GM19099 (cell line): ENCODE data around the gene CRHBP.

Experiments used
- POLR2A ChIP-seq: IDR thresholded peaks from 3 replicates; pipeline ENCODE4 v1.6.1; 2011; ENCODE audit warnings: low read depth; ENCODE audit not compliant: insufficient read length; ENCODE audit errors: extremely low read depth

The CRHBP gene

DNA sequence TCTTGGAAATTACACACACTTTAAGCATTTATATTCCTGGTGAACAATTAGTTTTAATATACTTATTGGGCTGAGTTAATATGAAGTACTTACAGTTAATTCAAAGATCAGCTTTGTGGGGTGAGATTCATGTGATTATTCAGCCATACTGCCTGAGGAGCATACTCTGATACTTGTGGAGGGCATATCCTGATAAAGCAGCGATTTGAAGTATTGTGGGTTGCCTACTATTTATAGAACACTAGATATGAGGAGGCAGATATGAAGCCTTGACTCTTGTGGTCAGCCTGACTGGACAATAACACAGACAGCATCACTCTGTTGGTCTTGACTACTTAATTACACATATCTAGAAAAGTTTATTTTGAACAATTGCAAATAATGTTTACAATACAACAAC lies 50.4 kb downstream of the CRHBP start:
- no peak for TF ChIP-seq POLR2A

DNA sequence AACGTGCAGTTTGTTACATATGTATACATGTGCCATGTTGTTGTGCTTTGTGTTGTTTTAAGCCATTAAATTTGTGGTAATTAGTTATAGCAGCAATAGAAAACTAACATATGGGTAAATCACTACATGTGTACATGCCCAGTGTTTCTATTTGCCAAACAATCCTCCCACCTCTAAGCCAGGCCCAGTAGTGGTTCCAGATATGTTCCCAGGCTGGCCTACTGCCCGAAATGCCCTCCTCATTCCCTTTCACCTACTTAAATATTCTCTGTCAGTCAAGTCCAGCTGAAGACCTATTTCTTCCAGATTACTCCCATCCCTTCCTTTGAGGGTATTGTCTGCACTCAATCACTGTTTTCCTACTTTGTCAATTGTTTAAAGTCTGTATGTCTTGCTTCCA lies 53.3 kb downstream of the CRHBP start:
- no peak for TF ChIP-seq POLR2A

DNA sequence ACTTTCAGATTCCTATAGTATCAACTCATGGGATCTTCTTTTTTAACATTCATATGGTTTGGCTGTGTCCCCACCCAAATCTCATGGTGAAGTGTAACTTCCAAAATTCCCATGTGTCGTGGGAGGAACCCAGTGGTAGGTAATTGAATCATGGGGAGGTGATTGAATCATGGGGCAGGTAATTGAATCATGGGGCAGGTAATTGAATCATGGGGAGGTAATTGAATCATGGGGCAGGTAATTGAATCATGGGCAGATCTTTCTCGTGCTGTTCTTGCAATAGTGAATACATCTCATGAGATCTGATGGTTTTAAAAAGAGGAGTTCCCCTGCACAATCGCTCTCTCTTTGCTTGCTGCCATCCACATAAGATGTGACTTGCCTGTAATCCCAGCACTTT lies 55.6 kb downstream of the CRHBP start:
- TF ChIP-seq POLR2A = no peak

DNA sequence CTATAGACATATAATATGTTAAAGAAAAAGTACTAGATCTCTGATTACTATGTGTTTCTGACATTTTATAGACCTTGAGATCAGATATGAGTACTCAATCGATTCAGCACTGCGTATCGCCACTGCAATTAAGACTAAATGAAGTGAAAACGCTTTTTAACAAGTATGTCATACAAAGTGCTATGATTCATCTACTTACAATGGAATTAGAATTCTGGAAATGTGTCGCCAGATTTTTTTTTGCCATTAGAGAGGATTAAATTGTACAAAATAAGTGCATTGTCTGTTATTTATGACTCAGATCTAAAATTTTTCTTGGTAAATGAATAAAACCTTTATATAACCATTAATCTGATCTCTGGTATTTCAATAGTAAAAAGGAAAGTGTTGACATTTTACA lies 57.4 kb downstream of the CRHBP start:
- no peak for TF ChIP-seq POLR2A

DNA sequence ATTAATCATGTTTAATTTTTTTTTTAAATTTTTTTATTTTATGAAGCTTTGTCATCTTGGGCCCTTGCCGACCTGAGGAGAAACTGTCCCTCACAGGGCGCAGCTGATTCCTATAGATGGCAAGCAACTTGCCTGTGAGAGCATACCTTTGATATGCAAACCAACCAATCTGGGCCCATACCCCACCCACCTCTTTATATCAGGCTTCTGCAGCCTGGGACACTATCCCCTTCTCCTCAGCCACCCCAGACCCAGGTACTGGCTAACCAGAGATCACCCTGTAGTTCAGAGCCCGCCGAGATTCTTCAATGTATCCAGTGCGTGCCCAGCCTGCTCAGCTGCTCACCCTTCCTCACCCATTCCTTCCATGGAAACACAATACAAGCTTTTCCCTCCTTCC lies 58.7 kb downstream of the CRHBP start:
- no peak for TF ChIP-seq POLR2A

DNA sequence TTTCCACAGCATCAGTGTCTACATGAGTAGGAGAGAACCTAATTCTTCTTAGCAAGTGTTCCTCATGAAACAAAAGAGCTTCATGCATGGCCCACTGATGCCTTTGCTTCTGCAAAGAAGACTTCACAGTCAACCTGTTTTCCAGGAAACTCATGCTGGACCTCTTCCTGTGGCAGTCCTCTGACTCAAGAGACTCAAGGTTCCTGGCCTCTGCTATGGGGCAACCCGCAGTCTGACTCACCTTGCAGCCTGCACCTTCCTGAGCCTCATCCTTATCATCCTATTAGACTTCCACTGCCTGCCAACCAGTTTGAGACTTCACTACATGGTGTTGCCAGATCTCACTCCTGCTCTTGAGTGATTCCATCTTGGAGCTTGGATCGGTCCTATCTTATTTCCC lies 59.8 kb downstream of the CRHBP start:
- TF ChIP-seq POLR2A = no peak

DNA sequence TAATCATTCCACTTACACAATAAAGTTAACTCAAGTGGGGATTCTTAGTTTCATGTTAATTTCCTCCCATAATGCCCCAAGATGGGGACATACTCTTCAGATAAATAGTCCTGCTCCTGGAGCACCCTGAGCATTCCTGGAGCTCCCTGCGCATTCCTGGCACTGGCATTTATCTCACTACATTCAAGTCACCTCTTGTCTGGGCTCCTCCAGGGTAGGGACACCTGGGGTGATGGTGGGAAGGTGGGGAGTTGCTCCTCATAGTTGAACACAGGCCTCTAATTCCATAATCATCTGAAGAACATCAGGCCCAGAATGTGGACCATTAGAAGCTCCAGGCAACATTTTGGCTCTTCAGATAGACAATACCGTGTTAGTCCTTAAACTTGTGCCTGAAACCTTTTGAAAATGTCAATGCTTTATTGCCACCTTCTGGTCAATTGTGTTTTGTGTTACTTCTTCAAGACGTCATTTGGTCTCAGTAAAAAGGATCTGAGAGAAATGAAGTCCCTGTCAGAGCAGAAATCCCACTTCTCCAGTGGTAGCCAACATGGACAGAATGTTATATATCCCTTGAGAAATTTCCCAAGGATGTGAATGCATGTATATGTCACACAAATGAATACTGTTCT lies 63.2 kb downstream of the CRHBP start:
- no peak for TF ChIP-seq POLR2A

DNA sequence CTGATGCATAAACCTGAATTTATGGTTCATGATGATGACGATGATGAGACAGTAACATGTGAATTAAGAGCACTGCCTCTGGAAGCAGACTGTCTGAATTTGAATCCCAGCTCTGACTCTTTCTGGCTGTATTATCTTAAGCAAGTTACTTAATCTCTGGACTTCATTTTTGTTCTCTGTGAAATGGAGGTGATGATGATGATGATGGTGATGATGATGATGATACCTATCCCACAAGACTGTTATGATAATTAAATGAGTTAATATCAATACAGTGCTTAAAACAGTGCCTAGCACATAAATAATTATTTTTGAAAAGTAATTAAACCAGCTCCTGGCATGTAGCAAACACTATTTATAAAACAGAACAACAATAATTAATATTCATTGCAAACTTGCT lies 64.1 kb downstream of the CRHBP start:
- no peak for TF ChIP-seq POLR2A

DNA sequence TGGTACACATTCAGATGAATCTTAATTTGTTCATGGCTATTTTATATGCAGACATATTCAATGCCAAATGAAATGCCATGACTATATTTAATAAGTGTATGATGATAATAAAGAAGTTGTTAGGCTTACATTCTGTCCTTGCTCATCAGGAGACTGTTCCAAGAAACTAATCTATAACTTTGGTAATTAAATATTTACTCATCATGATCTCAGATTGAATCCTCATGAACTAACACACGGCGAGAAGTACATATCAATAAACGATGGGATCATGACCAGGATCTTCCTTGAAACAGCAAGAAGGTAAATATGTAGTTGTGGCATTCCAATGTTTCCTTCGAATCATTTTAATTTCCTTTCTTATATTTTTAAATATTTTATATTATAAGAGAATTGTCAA lies 64.8 kb downstream of the CRHBP start:
- TF ChIP-seq POLR2A = no peak
